Measurements from ENCODE around the gene YY2.
"Not testable (repeated sequence)": the region's sequence is repeated elsewhere in the genome, so short reads cannot be mapped to it uniquely, and the experiment has no call there.

The YY2 gene

DNA sequence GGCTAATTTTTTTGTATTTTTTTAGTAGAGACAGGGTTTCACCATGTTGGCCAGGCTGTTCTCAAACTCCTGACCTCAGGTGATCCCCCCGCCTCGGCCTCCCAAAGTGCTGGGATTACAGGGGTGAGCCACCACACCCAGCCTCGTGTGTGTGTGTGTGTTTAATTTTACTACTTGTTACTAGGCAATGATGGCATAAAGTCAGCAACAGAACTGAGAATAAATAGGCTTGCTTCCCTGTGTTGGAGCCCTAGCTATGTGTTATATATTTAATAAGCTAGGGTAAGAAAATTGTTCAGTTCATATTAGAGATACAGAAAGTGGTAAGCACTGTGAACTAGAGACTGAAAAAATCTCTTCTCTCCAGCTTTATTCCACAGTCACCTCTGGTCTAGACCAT, 18.4 kb downstream of the YY2 start:
- not testable (repeated sequence) for DNase-seq (ENCODE audit: low read depth in 2 of 2)

DNA sequence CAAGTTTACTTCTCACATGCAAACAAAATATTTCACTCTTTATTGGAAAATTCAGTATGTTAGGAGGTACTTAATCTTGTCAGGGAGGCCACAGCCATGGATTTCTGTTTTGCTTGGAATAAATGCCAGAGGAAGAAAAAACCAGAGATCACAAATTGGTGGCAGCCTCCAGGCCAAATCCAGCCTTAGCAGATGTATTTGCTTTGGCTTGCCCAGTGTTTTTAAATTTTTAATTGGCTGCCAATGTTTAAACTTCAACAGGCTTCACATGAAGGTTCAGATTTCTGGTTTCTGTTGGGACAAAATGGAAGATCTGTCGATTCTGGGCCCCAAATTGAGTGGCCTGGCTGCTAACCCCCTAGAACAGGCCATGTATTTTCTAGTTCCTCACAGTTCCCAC, 19.2 kb downstream of the YY2 start:
- no peak for DNase-seq (ENCODE audit: low read depth in 2 of 2)

DNA sequence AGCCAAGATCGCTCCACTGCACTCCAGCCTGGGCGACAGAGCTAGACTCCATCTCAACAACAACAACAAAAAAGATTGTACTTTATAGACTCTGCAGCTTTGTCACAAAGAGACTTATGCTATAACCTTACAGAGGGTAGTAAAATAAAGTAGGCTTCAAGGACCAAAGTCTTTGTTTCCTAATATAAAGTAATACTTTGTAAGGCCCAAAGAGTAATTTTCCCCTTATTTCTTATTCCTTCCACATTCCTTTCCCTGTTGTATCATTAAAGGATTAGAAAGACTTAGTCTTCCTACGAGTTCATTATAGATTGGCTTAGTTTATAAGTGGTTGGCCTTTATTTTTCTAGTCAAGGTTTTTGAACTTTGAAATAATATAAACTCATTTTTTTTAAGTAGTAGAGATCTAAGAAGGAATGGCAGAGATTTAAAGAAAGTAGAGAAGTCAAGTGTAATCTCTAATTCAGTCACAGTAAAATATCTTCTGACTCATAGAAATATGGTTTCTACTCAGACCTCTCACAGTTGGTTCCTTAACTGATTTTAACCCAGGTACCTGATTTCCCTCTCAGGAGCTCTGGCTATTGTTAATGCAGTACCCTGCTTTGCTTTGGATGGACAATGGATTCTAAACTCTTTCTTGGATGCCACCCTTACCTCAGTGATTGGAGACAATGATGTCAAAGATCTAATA, 26.2 kb downstream of the YY2 start:
- DNase-seq (ENCODE audit: low read depth in 2 of 2), result no peak

DNA sequence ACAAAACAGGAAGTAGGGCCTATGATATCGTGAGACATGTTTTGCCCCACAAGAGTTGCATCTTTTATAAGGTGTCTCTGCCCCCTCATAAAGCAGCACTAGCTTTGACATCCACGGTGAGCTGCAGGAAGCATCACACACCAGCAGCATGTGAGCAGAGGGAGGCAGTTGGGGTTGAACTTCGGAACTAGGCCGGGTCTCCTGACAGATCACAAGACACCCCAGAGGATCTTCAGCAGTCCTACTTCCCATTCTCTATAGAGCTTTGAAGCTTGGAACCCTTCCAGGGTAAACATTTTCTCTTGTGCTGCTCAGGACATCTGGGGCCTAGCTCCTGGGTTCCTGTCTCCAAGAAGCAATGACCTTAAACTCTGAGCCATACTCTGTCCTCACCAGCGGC, 27.5 kb downstream of the YY2 start:
- no peak for DNase-seq (ENCODE audit: low read depth in 2 of 2)

DNA sequence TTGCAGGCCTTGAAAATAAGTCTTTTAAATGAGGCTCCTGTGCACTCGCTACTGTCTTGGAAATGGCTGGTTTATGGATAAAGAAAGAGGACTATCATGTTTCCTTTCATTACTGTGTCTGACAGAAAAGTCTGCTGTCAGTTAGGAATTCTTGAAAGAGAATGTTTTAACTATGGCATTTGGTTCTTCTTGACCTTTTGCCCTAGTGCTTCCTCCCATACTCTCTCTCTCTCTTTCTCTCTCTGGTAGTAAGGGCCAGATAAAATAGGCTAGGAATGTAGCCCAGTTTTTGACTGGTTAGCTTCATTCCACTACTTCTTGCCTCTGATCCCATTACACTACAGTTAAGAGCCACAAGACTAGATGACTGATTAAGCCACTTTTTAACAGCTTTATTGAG, 29.8 kb downstream of the YY2 start:
- DNase-seq (ENCODE audit: low read depth in 2 of 2), result no peak

DNA sequence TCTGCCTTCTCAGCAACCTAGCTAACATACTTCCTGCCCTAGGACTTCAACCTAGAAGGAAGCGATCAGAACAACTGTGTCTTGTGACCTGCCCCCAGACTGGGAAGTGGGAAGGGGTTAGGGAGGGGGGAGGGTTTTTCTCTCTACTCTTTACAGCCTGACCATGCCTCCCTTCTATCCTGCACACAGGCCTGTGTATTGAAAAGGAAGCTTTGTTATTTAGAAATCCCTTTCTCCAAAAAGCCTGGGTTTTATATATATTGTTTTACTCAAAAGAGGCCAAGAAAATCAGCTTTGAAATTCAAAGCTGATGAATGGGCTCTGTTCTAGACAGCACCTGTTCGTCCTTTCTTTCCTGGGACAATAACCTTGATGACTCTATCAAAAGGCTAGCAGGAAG, 49.5 kb downstream of the YY2 start:
- no peak for DNase-seq (ENCODE audit: low read depth in 2 of 2)

DNA sequence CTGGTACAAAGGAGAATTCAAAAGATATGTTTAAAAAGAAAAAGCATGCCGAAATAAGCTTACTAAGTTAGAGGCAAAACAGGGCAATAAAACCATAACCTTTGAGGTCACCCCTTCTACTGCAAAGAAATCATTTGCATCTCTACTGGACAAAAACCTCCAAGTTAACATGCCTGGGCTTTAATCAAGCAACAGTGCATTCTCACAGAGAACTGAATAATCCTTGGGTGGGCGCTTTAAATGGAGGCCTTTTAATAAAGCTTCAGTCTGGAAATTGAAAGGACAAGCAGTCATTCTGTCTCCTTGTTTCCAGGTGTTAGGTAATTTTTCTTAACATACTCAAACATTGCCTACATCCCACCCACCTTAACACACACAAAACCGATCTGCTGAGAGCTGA, 50.2 kb downstream of the YY2 start:
- no peak for DNase-seq (ENCODE audit: low read depth in 2 of 2)

DNA sequence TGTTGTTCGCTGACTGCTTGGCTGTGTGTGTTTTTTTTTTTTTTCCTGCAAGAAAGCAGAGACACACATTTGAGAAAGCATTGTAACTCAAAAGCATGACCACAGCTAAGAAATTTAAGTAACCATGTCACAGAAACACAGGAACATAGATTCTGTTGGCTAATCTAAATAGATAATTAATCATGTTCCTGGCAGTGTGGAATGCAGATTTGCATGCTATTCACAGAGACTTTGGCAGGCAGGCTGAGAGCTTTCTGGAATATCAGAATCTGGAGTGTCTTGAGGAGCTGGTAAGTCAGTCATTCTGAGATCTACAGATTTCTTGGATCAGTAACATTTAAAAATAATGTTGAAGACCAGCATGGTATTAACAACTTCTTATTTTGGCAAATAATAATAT, 51.5 kb downstream of the YY2 start:
- no peak for DNase-seq (ENCODE audit: low read depth in 2 of 2)

Measured in stimulated activated CD8-positive, alpha-beta memory T cell treated with anti-CD3 and anti-CD28 coated beads, Interleukin-2, amount 100 ng/mL, for 48 hours (primary cell).